HepG2 (cell line): ENCODE results near the gene TIPRL. TPM values are rescaled to one million over a fixed set of nuclear protein-coding genes. Genes with fewer than 3 reads are reported as not detected.

Source experiments
- BHLHE40 ChIP-seq: IDR thresholded peaks from 2 replicates; pipeline ENCODE4 v1.6.1; 2011; ENCODE audit warnings: low read length, improper control_type of control experiment
- GATA4 ChIP-seq: sonication (generic); IDR thresholded peaks from 2 replicates; pipeline ENCODE4 v1.6.1; 2016; ENCODE audit warnings: antibody characterized with exemption, low read depth, borderline replicate concordance
- NCOA5 ChIP-seq: sonication (generic); formaldehyde crosslinking; IDR thresholded peaks from 2 replicates; pipeline ENCODE4 v1.4.0; 2020; ENCODE audit warnings: missing genetic modification reagents
- ZBTB40 ChIP-seq, 2 experiments: fragments of 450-650 bp in 1 of 2; sonication (generic) in 1 of 2; formaldehyde crosslinking in 1 of 2; IDR thresholded peaks; 2 replicates each; pipeline versions ENCODE4 v1.6.1 to v1.8.0; 2016 to 2022; ENCODE audit warnings: antibody characterized with exemption in 1 of 2, mild to moderate bottlenecking in 1 of 2, missing genetic modification reagents in 1 of 2
- ZNF816 ChIP-seq: sonication (generic); formaldehyde crosslinking; IDR thresholded peaks from 2 replicates; pipeline ENCODE4 v1.8.0; 2022; ENCODE audit warnings: missing genetic modification reagents, mild to moderate bottlenecking, borderline replicate concordance
- polyA plus RNA-seq, 8 experiments: library from polyadenylated mRNA; depleted of rRNA in 3 of 8; stranded (reverse) in 7 of 8; unstranded in 1 of 8; fragments of >200 nt; fragmentation: Illumina TruSeq in 4 of 8; extraction: Trizol in 4 of 8; gene quantifications; 2 replicates each; pipeline versions ENCODE4 v1.2.1 to v1.2.3, GENCODE V29; 2011 to 2016; ENCODE audit warnings: low read depth in 4 of 8, missing spikeins in 1 of 8, mixed read lengths in 1 of 8; ENCODE audit not compliant: insufficient read depth in 1 of 8
- total RNA-seq, 5 experiments: library from RNA; depleted of rRNA; stranded (reverse); fragments of >200 nt; fragmentation: Illumina TruSeq; extraction: Trizol; gene quantifications; 2 replicates each; pipeline ENCODE4 v1.2.3, GENCODE V29; 2016; ENCODE audit warnings: low read depth in 1 of 5

The TIPRL gene
- total and polyA plus RNA-seq, 2 of the 13 experiments (the other 11 are each of a cell fraction or from before 2014, with no cell fraction given), result 10.1 to 22.8 TPM

DNA sequence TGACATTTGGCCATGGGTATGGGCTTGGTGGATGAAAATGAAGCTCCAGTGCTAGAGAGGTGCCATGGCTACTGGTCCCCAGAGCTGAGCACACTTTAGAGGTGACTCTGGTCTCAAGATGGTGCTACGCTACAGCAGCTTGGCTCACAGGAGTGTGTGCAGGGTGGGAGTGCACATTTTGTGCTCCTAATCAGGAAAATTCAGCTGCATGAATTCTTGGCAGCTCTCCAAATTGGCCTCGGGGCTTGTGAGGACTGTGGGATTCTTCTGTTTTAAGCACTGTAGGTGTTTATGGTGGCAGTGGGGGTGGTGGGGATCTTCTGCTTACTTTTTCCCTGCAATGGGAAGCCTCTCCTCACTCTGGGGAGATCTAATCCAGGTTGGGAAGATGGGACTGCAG is 17.3 kb upstream of the TIPRL start (continued):
- no peak for TF ChIP-seq ZBTB40 (IDR thresholded peaks at IDR 0.05)
- no peak for TF ChIP-seq ZBTB40 (CRISPR knock-in tag; IDR thresholded peaks at IDR 0.05)
- no peak for TF ChIP-seq BHLHE40
- TF ChIP-seq ZNF816, result no peak
- TF ChIP-seq NCOA5 (CRISPR knock-in tag), result no peak
- no peak for TF ChIP-seq GATA4
